GM19035 (cell line): Measurements from ENCODE around the gene PDGFC.
"Not testable (repeated sequence)": the region's sequence is repeated elsewhere in the genome, so short reads cannot be mapped to it uniquely, and the experiment has no call there.

Source experiments
- ATAC-seq: cut with Tn5 transposase; IDR thresholded peaks from one replicate; pipeline ENCODE4 v1.9.1; 2021; ENCODE audit not compliant: unreplicated experiment

PDGFC gene

GRCh38 chr4:156909010-156909409 is 62.6 kb downstream of the PDGFC start:
- ATAC-seq = no peak

GRCh38 chr4:156906325-156906724 is 65.3 kb downstream of the PDGFC start:
- no peak for ATAC-seq

GRCh38 chr4:156901871-156902270 is 69.7 kb downstream of the PDGFC start:
- no peak for ATAC-seq

- ATAC-seq = no peak
Measured at GRCh38 chr4:156898373-156899117, 73.1 kb downstream of the PDGFC start.

GRCh38 chr4:156896527-156896926 is 75.1 kb downstream of the PDGFC start:
- no peak for ATAC-seq

- no peak for ATAC-seq
Measured at GRCh38 chr4:156894234-156894633, 77.4 kb downstream of the PDGFC start.

- no peak for ATAC-seq
Measured at GRCh38 chr4:156892805-156893204, 78.8 kb downstream of the PDGFC start.

- no peak for ATAC-seq
Measured at GRCh38 chr4:156889616-156890594, 81.7 kb downstream of the PDGFC start.

GRCh38 chr4:156888762-156889161 is 82.8 kb downstream of the PDGFC start:
- ATAC-seq = no peak

GRCh38 chr4:156886481-156886880 is 85.1 kb downstream of the PDGFC start:
- no peak for ATAC-seq

GRCh38 chr4:156885374-156885773 is 86.2 kb downstream of the PDGFC start:
- no peak for ATAC-seq

- no peak for ATAC-seq
Measured at GRCh38 chr4:156884183-156884582, 87.4 kb downstream of the PDGFC start.

GRCh38 chr4:156875704-156876103 is 95.9 kb downstream of the PDGFC start:
- no peak for ATAC-seq

- ATAC-seq = no peak
Measured at GRCh38 chr4:156875055-156875454, 96.5 kb downstream of the PDGFC start.

- no peak for ATAC-seq
Measured at GRCh38 chr4:156873799-156874198, 97.8 kb downstream of the PDGFC start.

GRCh38 chr4:156870861-156871260 is 100.7 kb downstream of the PDGFC start:
- ATAC-seq = no peak

GRCh38 chr4:156870131-156870530 is 101.5 kb downstream of the PDGFC start:
- ATAC-seq = no peak

GRCh38 chr4:156866088-156866487 is 105.5 kb downstream of the PDGFC start:
- not testable (repeated sequence) for ATAC-seq

GRCh38 chr4:156865451-156865850 is 106.1 kb downstream of the PDGFC start:
- no peak for ATAC-seq

- no peak for ATAC-seq
Measured at GRCh38 chr4:156858071-156858470, 113.5 kb downstream of the PDGFC start.

GRCh38 chr4:156838761-156839160 is 132.8 kb downstream of the PDGFC start:
- no peak for ATAC-seq
